Urinary bladder (tissue), 4 donors: ENCODE data around the gene CAP1. TPM values are rescaled to one million over a fixed set of nuclear protein-coding genes. Genes with fewer than 3 reads are reported as not detected.

ENCODE experiments used
- DNase-seq: peaks from one replicate; pipeline ENCODE4 v3.0.0-alpha.2; 2015; ENCODE audit errors: extremely low spot score
- H3K27ac ChIP-seq: one replicate; pipeline ENCODE4 v1.5.1; 2013; ENCODE audit warnings: low read depth, mild to moderate bottlenecking, moderate library complexity
- H3K36me3 ChIP-seq: one replicate; pipeline ENCODE4 v1.6.1; 2013; ENCODE audit warnings: mild to moderate bottlenecking, moderate library complexity; ENCODE audit not compliant: insufficient read depth
- H3K4me1 ChIP-seq: one replicate; pipeline ENCODE4 v1.6.1; 2013; ENCODE audit warnings: mild to moderate bottlenecking, moderate library complexity; ENCODE audit not compliant: insufficient read depth
- H3K4me3 ChIP-seq: one replicate; pipeline ENCODE4 v1.5.1; 2013; ENCODE audit warnings: low read depth, low read length
- WGBS: extraction: QIAGEN DNeasy Blood & Tissue Kit; methylation state at CpG from one replicate; pipeline ENCODE4 v1.1.7; 2013; 5-methylcytosine and 5-hydroxymethylcytosine counted together
- polyA plus RNA-seq: library from polyadenylated mRNA; stranded (reverse); fragments of 200-250 nt; gene quantifications from one replicate; pipeline ENCODE4 v1.2.3, GENCODE V29; 2013
- total RNA-seq: library from RNA; depleted of rRNA; stranded (reverse); fragments of >200 nt; gene quantifications from one replicate; pipeline ENCODE4 v1.2.3, GENCODE V29; 2014
- donor health status: healthy with polysubstance abuse.
- donor health status: healthy.

The CAP1 gene
- total and polyA plus RNA-seq, 2 donors: 154 to 273 TPM

DNA sequence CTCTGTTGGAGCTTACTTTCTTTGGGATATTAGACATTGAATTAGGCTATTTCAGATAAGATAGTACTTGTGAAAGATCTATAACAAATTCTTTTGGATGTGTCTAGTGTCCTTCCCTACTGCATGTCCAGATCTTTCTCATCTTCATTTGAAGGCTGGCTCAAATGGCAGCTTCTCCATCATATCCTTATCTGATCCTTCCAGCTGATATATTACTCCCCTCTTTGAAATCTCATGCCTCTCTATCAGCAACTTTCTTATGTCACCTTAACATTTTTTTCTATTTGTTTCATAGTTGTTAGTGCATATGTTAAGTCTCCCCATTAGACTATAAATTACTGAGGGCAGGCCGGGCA, 17.5 kb downstream of the CAP1 start:
- Histone ChIP-seq H3K4me1 (no peaks in the 10 kb centered on the region), H3K36me3 (peaks cover 5% of the 10 kb centered on the region), H3K27ac (no peak overlapping the region), H3K4me3 (no peak overlapping the region)
- DNase-seq: no peak
- 55% methylated on average over 1 of the region's 1 CpG for WGBS

DNA sequence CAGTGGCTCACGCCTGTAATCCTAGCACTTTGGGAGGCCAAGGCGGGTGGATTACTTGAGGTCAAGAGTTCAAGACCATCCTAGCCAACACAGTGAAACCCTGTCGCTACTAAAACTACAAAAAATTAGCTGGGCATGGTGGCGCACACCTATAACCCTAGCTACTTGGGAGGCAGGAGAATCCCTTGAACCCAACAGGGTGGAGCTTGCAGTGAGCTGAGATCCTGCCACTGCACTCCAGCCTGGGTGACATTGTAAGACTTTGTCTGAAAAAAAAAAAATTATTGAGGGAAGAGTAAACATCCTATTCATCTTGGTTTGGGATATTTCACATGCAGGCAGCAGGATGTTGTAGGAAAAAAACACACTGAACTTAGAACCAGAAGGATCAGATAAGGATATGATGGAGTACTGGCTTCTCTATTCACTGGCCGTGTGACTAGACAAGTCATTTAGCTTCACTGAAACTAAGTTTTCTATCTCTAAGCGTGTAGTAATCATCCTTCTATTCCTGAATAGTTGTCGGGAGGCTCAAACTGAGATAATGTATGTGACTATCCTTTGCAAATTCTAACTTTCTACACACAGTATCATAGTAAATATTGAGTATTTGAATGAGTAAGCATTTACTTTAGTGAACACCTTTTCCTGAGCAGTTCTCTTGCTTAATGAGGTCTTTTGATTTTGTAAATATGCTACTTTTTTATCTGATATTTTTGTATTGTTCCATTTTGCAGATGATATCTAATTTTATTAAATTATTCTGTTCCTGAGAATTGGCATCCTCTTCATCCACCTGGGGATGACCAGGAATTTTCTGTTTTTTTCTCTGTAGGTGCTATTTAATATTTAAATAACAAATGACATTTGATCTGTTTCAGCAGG, 18.2 kb downstream of the CAP1 start:
- no peak overlapping the region for H3K4me3 ChIP-seq
- 73% methylated on average over 7 of the region's 7 CpGs for WGBS
- peak overlapping the region; percentile 2 for H3K27ac ChIP-seq
- H3K4me1 ChIP-seq: no peaks in the 10 kb centered on the region
- H3K36me3 ChIP-seq: peaks cover 5% of the 10 kb centered on the region
- DNase-seq: no peak

GRCh38 chr1:40059338-40059959, 18.9 kb downstream of the CAP1 start:
- Histone ChIP-seq H3K27ac (peak overlapping the region; percentile 32), H3K36me3 (peaks cover 5% of the 10 kb centered on the region), H3K4me3 (no peak overlapping the region), H3K4me1 (no peaks in the 10 kb centered on the region)
- WGBS: 62% methylated on average over 4 of the region's 4 CpGs
- no peak for DNase-seq

GRCh38 chr1:40059960-40060750, 19.6 kb downstream of the CAP1 start:
- H3K27ac ChIP-seq: peak overlapping the region; percentile 41
- no peak overlapping the region for H3K4me3 ChIP-seq
- 56% methylated on average over 7 of the region's 7 CpGs for WGBS
- H3K36me3 ChIP-seq: peaks cover 9% of the 10 kb centered on the region
- DNase-seq: no peak
- H3K4me1 ChIP-seq: no peaks in the 10 kb centered on the region

- peaks cover 22% of the 10 kb centered on the region for H3K36me3 ChIP-seq
- H3K4me1 ChIP-seq: no peaks in the 10 kb centered on the region
- H3K27ac ChIP-seq: no peak overlapping the region
- 85% methylated on average over 2 of the region's 2 CpGs for WGBS
- H3K4me3 ChIP-seq: no peak overlapping the region
- no peak for DNase-seq
Observed at GRCh38 chr1:40064797-40065499, 24.4 kb downstream of the CAP1 start.

DNA sequence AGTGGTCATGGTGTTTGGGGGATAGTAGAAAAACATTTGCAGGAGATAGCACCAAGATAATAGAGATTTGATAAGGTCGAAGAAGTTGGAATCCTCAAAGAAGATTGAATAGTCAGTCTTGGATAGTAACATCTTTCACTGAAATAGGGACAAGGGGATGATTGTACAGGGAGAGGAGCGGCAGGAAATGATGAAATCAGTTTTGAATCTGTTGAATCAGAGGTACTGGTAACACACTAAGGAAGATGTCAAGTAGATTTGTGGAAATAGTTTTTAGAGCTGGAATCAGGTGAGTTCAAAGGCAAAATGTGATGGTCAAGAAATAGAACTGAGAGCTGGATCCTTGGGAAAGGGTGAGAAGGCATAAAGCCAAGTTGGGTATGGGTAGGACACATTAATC, 26.5 kb downstream of the CAP1 start:
- H3K27ac ChIP-seq: no peak overlapping the region
- no peaks in the 10 kb centered on the region for H3K4me1 ChIP-seq
- no peak for DNase-seq
- WGBS: 86% methylated on average over 2 of the region's 2 CpGs
- H3K36me3 ChIP-seq: peaks cover 24% of the 10 kb centered on the region
- H3K4me3 ChIP-seq: no peak overlapping the region

DNA sequence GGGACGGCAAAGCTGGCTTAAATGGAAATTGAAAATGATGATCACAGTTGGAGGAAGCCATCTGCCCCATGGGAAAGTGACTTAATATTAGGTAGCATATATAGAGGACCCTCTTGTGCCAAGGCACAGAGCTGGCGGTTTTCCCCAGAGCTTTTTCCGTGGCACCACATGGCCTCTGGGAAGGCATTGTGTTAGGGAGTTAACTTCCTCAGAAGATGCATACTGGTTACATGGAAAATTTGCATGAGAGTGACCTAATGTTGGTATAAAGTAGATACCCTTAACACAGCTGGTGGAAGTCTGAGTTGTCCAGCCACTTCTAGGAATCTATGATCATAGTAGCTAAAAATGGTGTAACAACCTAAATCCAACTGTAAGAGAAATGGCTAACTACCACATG, 27.3 kb downstream of the CAP1 start:
- Histone ChIP-seq H3K4me1 (no peaks in the 10 kb centered on the region), H3K36me3 (peaks cover 24% of the 10 kb centered on the region), H3K27ac (no peak overlapping the region), H3K4me3 (no peak overlapping the region)
- DNase-seq: no peak
- 90% methylated on average over 3 of the region's 3 CpGs for WGBS

GRCh38 chr1:40072142-40072541, 31.6 kb downstream of the CAP1 start:
- DNase-seq: no peak
- Histone ChIP-seq H3K36me3 (peaks cover 12% of the 10 kb centered on the region), H3K4me1 (no peaks in the 10 kb centered on the region), H3K4me3 (no peak overlapping the region), H3K27ac (no peak overlapping the region)

- H3K4me1 ChIP-seq: no peaks in the 10 kb centered on the region
- DNase-seq: no peak
- no peak overlapping the region for H3K4me3 ChIP-seq
- 88% methylated on average over 4 of the region's 4 CpGs for WGBS
- no peak overlapping the region for H3K27ac ChIP-seq
- H3K36me3 ChIP-seq: peaks cover 9% of the 10 kb centered on the region
Observed at GRCh38 chr1:40073062-40073461, 32.5 kb downstream of the CAP1 start.

DNA sequence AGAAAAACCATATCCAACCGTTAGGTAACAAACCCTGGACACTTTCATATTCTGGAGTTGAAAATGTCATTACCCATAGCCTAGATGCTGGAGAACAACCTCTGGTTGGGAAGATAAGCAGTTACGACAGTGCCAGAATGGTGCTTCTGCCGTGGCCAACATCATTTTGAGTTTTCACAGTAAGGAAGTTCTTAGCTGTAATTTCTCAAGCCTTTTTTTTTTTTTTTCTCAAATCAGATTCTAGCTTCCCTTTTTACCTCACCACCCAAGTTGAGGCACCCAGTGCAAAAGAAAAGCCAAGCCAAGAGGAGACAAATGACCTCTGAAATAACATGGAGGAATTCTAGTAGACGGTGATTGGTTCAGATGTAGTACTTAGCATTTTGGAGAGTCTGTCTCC, 34.7 kb downstream of the CAP1 start:
- no peak for DNase-seq
- 86% methylated on average over 4 of the region's 4 CpGs for WGBS
- Histone ChIP-seq H3K4me3 (no peak overlapping the region), H3K36me3 (peaks cover 5% of the 10 kb centered on the region), H3K27ac (no peak overlapping the region), H3K4me1 (no peaks in the 10 kb centered on the region)

- no peak overlapping the region for H3K27ac ChIP-seq
- WGBS: 34% methylated on average over 5 of the region's 5 CpGs
- no peaks in the 10 kb centered on the region for H3K4me1 ChIP-seq
- peaks cover 1% of the 10 kb centered on the region for H3K36me3 ChIP-seq
- no peak for DNase-seq
- no peak overlapping the region for H3K4me3 ChIP-seq
Observed at GRCh38 chr1:40076895-40077312, 36.4 kb downstream of the CAP1 start.

GRCh38 chr1:40078512-40079333, 38.2 kb downstream of the CAP1 start:
- H3K4me3 ChIP-seq: no peak overlapping the region
- H3K36me3 ChIP-seq: no peaks in the 10 kb centered on the region
- 94% methylated on average over 5 of the region's 5 CpGs for WGBS
- DNase-seq: no peak
- H3K27ac ChIP-seq: no peak overlapping the region
- no peaks in the 10 kb centered on the region for H3K4me1 ChIP-seq
